ENCODE results near the gene HSPB1. TPM values are rescaled to one million over a fixed set of nuclear protein-coding genes. Genes with fewer than 3 reads are reported as not detected.

HSPB1 gene
- total RNA-seq = 36.5 and 59.7 TPM in 2 replicates

DNA sequence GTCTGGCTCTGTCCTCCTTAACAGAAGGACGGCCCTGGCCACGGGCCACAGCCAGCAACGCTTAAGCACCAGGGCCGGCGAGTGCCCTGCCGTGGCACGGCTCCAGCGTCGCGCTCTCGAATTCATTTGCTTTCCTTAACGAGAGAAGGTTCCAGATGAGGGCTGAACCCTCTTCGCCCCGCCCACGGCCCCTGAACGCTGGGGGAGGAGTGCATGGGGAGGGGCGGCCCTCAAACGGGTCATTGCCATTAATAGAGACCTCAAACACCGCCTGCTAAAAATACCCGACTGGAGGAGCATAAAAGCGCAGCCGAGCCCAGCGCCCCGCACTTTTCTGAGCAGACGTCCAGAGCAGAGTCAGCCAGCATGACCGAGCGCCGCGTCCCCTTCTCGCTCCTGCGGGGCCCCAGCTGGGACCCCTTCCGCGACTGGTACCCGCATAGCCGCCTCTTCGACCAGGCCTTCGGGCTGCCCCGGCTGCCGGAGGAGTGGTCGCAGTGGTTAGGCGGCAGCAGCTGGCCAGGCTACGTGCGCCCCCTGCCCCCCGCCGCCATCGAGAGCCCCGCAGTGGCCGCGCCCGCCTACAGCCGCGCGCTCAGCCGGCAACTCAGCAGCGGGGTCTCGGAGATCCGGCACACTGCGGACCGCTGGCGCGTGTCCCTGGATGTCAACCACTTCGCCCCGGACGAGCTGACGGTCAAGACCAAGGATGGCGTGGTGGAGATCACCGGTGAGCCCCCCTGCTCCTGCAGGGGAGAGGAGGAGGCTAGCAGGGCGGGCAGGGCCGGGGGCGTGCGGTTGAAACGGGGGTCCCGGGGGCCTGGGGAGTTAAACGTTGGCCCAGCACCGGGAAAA lies at the start of gene HSPB1:
Gene HSPB1 (plus strand): TSS at position 327 of the 855 bp plus-strand sequence. CDS start 40 bp downstream, at position 367.

Other genes starting within 250 kb of the HSPB1 start
- gene SRRM3, start 100.8 kb upstream of the HSPB1 start, total RNA-seq = 0.33 and 0.50 TPM in 2 replicates
- gene YWHAG, start 56.3 kb downstream of the HSPB1 start, total RNA-seq = 81.5 and 101 TPM in 2 replicates
- 0.55 and 0.75 TPM in 2 replicates for gene SSC4D, start 107.0 kb downstream of the HSPB1 start, total RNA-seq
- 0.55 and 0.87 TPM in 2 replicates for gene ZP3, start 122.3 kb downstream of the HSPB1 start, total RNA-seq
- 2.9 and 4.1 TPM in 2 replicates for gene DTX2, start 159.0 kb downstream of the HSPB1 start, total RNA-seq
- not detected in 2 replicates for gene UPK3B, start 207.9 kb downstream of the HSPB1 start, total RNA-seq
- 0.12 TPM in 1 of 2 replicates, not detected in the other for gene SPDYE16, start 240.6 kb downstream of the HSPB1 start, total RNA-seq